GM18858 (cell line): ENCODE data around the gene TNNI3.
"Not testable (repeated sequence)": the region's sequence is repeated elsewhere in the genome, so short reads cannot be mapped to it uniquely, and the experiment has no call there.

Experiments used
- ATAC-seq: cut with Tn5 transposase; IDR thresholded peaks from one replicate; pipeline ENCODE4 v1.9.1; 2021; ENCODE audit not compliant: unreplicated experiment

Gene TNNI3

DNA sequence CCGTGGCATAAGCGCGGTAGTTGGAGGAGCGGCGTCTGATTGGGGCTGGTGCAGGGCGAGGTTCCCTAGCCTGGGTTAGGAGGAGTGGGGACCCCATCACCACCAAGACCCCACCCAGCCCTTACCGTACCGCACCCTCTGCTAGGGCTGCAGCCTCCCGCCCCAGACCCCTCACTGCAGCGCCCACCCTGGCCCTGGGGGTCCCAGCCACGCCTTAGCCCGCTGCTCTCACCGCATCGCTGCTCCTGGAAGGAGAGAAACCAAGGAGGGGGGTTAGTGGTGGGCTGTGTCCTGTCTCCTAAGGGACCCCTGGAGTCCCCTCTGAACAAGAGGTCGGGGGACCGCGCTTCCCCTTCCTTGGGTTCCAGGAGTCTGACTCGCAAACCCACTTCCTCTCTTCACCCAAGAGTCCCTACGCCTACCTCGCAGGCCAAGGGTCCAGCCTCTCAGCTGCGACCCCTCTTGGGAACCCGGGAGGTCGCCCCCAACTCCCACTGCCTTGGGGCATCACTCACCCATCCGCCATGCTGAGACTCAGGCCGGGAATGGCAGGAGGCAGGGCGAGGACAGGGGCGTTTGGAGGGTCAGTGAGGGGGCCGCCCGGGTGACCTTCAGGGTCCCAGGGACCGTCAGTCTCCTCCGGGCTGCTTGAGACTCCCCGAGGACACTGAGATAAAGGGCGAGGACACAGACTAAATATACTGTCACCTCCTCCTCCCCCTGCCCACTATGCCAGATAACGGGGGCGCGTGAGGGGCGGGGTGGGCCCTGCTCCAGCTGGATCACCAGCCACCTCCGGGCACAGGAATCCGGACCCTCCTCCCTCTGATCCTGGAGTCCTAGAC is at the start of gene TNNI3:
Gene TNNI3, minus strand, starts transcription at position 669 of the 845 bp plus-strand sequence. Its CDS starts 143 bp downstream, at position 526.
- ATAC-seq, result no peak

- ATAC-seq, result no peak
These were observed 49.4 kb upstream of the TNNI3 start for GRCh38 chr19:55206664-55207500.

GRCh38 chr19:55202199-55202598 is 44.7 kb upstream of the TNNI3 start:
- not testable (repeated sequence) for ATAC-seq

DNA sequence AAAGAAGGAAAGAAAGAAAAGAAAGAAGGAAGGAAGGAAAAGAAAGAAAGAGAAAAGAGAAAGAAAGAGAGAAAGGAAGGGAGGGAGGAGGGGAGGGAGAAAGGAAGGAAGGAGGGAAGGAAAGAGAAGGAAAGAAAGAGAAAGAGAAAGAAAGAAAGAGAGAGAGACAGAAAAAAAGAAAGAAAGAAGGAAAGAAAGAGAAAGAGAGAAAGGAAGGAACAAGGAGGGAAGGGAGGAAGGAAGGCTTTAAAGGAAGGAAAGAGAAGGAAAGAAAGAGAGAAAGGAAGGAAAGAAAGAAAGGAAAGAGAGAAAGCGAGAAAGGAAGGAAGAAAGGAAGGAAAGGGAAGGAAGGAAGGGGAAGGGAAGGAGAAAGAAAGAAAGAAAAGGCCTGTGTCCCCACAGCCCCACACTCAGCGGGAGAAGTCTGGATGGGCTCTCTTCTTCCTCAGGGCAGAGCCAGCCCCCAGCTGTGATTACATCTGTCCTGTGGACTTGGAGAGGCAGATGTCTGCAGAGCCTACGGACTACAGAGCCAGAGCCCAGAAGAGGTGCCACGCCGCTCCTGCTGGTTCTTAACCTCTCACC is 42.2 kb upstream of the TNNI3 start:
- no peak for ATAC-seq

DNA sequence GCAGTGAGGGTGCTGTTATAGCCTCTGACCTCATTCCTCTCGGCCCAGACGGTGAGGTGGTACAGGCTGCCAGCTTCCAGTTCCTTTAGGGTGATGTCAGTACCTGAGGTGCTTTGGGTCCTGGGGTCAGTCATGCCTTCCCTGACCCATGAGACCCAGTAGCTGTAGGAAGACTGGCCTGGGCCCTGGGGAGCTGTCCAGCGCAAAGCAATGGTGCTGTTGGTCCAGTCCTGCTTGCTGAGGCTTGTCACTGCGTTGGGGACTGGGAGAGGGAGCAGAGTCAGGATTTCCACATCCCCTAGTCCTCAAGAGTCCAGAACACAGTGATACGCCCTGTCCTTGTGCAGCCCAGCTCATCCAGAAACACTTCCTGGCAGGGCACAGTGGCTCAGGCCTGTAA is 41.1 kb upstream of the TNNI3 start:
- no peak for ATAC-seq

DNA sequence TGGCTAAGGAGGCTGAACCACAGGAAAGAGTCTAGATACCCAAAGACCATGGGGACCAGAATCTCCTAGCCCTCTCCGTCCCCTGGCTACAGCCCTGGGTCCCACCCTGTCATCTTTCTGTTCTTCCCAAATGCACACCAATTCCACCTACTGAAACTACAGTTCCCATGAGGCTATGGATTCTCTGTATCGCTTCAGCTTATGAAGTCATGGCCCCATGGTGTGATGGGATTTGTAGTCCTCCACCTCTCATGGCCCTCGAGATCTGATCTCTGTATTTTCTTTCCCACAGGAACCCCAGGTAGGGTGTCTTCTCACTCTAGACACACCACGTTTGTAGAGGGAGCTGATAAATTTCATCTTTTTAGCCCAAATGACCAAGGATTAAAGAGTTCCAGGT is 40.0 kb upstream of the TNNI3 start:
- no peak for ATAC-seq

DNA sequence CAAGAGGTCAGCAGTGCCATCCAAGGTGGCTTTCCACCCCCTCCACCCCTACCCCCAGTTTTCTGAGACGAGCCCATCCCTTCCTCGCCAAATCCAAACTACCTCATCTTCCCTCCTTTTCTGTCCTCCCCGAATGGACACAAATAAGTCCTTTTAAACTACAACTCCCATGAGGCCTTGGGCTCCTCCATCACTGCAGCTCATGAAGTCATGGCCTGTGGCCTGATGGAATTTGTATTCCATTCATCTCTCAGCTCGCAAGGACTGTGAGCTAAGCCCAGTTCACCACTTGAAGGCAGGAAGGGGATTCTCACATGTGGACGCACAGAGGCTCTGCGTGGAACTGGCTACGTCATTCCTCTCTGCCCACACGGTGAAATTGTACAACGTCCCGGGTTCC is 39.3 kb upstream of the TNNI3 start:
- ATAC-seq, result no peak

DNA sequence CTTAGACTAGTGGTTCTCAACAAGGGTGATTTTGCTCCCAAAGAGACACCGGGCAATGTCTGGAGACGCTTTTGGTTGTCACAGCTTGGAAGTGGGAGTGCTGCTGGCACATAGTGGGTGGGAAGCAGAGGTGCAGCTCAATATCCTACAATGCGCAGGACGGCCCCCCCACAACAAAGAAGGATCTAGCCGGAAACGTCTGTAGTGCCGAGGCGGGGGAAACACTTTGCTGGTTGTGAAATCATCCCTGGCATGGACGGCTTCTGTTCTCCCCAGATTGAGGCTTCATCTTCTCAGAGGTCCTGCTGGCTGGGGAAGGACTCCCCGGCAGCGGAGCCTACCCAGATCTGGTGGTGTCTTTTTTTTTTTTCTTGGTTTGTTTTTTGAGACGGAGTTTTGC is 35.9 kb upstream of the TNNI3 start:
- ATAC-seq, result no peak

GRCh38 chr19:55189403-55189835 is 31.9 kb upstream of the TNNI3 start:
- no peak for ATAC-seq

- ATAC-seq, result no peak
These were observed 31.1 kb upstream of the TNNI3 start for GRCh38 chr19:55188625-55189024.

- ATAC-seq, result no peak
These were observed 28.5 kb upstream of the TNNI3 start for GRCh38 chr19:55186080-55186479.

- ATAC-seq, result no peak
These were observed 24.2 kb upstream of the TNNI3 start for GRCh38 chr19:55181740-55182139.

- ATAC-seq, result no peak
These were observed 22.3 kb upstream of the TNNI3 start, which contains the start of gene SYT5 for GRCh38 chr19:55179606-55180484. Gene SYT5 (minus strand): TSS chr19:55180289. CDS start chr19:55179041, 1,248 bp downstream.

GRCh38 chr19:55178781-55179599 is 21.5 kb upstream of the TNNI3 start:
- no peak for ATAC-seq

- ATAC-seq, result no peak
These were observed 18.5 kb upstream of the TNNI3 start for GRCh38 chr19:55176076-55176475.

DNA sequence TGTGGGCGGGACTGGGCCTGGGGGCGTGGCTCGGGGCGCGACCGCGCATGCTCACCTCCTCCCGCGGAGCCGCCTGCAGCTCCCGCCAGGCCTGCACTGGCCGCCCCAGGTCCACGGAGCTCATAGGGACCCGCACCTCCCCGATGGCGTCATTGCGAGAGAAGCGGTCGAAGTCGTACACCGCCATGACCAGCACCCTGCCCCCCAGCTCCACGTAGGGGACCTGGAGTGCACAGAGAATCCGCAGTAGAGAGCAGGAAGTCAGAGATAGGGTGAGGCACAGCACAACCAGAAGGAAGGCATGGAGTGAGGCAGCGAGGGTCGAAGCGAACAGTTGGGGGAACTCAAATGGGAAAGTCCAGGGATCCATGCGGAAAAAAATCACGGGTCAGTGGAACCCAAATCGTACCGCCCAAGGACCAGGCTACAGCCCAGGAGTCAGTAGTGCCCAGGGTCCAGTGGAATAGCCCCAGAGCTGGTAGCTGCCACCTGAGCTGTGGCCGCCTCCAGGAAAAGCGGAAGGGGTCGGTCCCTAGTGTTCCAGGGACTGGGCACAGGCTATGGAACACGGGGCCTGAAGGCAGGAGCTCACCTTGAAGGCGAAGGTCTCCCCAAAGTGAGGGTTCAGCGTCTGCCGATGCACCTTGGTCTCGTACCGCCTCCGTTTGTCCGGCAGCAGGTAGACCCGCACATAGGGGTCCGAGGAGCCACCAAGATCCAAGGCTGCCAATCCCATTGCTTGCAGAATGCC is 17.8 kb upstream of the TNNI3 start:
- no peak for ATAC-seq

- ATAC-seq, result no peak
These were observed 17.0 kb upstream of the TNNI3 start for GRCh38 chr19:55174425-55175116.

DNA sequence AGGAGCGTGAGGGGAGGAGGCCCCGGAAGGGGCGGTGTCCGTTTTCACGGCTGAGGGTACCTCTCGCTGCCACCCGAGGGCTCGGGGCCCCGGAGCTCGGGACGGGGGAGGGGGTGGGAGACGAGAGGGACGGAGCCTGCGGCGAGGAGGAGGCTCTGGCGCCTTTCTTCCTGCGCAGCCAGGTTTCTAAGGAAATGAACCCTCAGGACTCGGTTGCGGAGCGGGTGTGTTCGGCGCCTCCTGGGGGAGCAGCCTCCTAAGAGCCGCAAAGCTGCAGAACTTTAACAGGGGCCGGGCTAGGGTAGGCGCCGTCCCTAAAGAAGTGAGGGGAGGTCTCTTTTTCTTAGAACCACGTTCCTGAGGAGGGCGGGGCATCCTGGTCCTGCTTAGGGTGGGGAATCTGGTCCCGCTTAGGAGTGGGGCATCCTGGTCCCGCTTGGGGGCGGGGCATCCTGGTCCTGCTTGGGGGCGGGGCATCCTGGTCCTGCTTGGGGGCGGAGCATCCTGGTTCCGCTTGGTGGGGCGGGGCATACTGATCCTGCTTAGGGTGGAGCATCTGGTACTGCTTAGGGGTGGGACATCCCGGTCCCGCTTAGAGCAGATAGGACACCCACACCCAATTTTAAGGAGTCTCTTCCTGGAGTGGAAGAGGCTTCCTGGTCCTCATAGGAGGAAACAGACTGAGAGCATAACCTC is 16.3 kb upstream of the TNNI3 start:
- no peak for ATAC-seq
